Measurements from ENCODE around the gene DLG2.
"Not testable (repeated sequence)": the region's sequence is repeated elsewhere in the genome, so short reads cannot be mapped to it uniquely, and the experiment has no call there.

DLG2 gene

GRCh38 chr11:85236211-85236610 is 390.9 kb downstream of the DLG2 start:
- no peak for DNase-seq (ENCODE audit: low read depth in 2 of 2)

GRCh38 chr11:85232559-85232958 is 394.6 kb downstream of the DLG2 start:
- DNase-seq (ENCODE audit: low read depth in 2 of 2) = no peak

GRCh38 chr11:85231588-85231987 is 395.6 kb downstream of the DLG2 start:
- DNase-seq (ENCODE audit: low read depth in 2 of 2) = no peak

- not testable (repeated sequence) for DNase-seq (ENCODE audit: low read depth in 2 of 2)
These were observed 397.4 kb downstream of the DLG2 start for GRCh38 chr11:85229723-85230122.

GRCh38 chr11:85196968-85197367 is 430.2 kb downstream of the DLG2 start:
- no peak for DNase-seq (ENCODE audit: low read depth in 2 of 2)

GRCh38 chr11:85195934-85196333 is 431.2 kb downstream of the DLG2 start:
- no peak for DNase-seq (ENCODE audit: low read depth in 2 of 2)

GRCh38 chr11:85187992-85188391 is 439.2 kb downstream of the DLG2 start:
- no peak for DNase-seq (ENCODE audit: low read depth in 2 of 2)

GRCh38 chr11:85184721-85185120 is 442.4 kb downstream of the DLG2 start:
- no peak for DNase-seq (ENCODE audit: low read depth in 2 of 2)

GRCh38 chr11:85182441-85183387 is 444.4 kb downstream of the DLG2 start:
- no peak for DNase-seq (ENCODE audit: low read depth in 2 of 2)

- DNase-seq (ENCODE audit: low read depth in 2 of 2) = no peak
These were observed 446.6 kb downstream of the DLG2 start for GRCh38 chr11:85180528-85180927.

GRCh38 chr11:85171648-85172257 is 455.4 kb downstream of the DLG2 start:
- DNase-seq (ENCODE audit: low read depth in 2 of 2) = no peak

- DNase-seq (ENCODE audit: low read depth in 2 of 2) = no peak
These were observed 457.0 kb downstream of the DLG2 start for GRCh38 chr11:85170184-85170583.

GRCh38 chr11:85167471-85167870 is 459.7 kb downstream of the DLG2 start:
- no peak for DNase-seq (ENCODE audit: low read depth in 2 of 2)

- no peak for DNase-seq (ENCODE audit: low read depth in 2 of 2)
These were observed 460.1 kb downstream of the DLG2 start for GRCh38 chr11:85167038-85167437.

- DNase-seq (ENCODE audit: low read depth in 2 of 2) = no peak
These were observed 461.3 kb downstream of the DLG2 start for GRCh38 chr11:85165819-85166218.

- DNase-seq (ENCODE audit: low read depth in 2 of 2) = no peak
These were observed 462.4 kb downstream of the DLG2 start for GRCh38 chr11:85164743-85165142.

- no peak for DNase-seq (ENCODE audit: low read depth in 2 of 2)
These were observed 472.9 kb downstream of the DLG2 start for GRCh38 chr11:85154294-85154693.

- DNase-seq (ENCODE audit: low read depth in 2 of 2) = no peak
These were observed 489.5 kb downstream of the DLG2 start for GRCh38 chr11:85137597-85137996.

- no peak for DNase-seq (ENCODE audit: low read depth in 2 of 2)
These were observed 493.5 kb downstream of the DLG2 start for GRCh38 chr11:85133636-85134035.

GRCh38 chr11:85132851-85133585 is 494.1 kb downstream of the DLG2 start:
- DNase-seq (ENCODE audit: low read depth in 2 of 2) = no peak

GRCh38 chr11:85127349-85127748 is 499.8 kb downstream of the DLG2 start:
- no peak for DNase-seq (ENCODE audit: low read depth in 2 of 2)

- no peak for DNase-seq (ENCODE audit: low read depth in 2 of 2)
These were observed 503.4 kb downstream of the DLG2 start for GRCh38 chr11:85123752-85124231.

Data from stimulated activated CD4-positive, alpha-beta T cell treated with anti-CD3 and anti-CD28 coated beads, Interleukin-1b, Interleukin-23, amount 100 ng/mL, for 4 hours (primary cell).